ENCODE measurements around the gene SEC24D. TPM values are rescaled to one million over a fixed set of nuclear protein-coding genes. Genes with fewer than 3 reads are reported as not detected.

SEC24D gene
- total RNA-seq, 1 donor from 2014 or later, result 26.0 TPM

GRCh38 chr4:118765399-118765798 lies 70.5 kb downstream of the SEC24D start:
- H3K36me3 Mint-ChIP-seq (ENCODE audit: unreplicated experiment), result no peaks in the 10 kb centered on the region
- H3K4me3 Mint-ChIP-seq (ENCODE audit: unreplicated experiment), result no peak overlapping the region
- no peak overlapping the region for H3K27ac Mint-ChIP-seq (ENCODE audit: unreplicated experiment)
- DNase-seq, result no peak
- TF ChIP-seq CTCF (IDR thresholded peaks at IDR 0.05; ENCODE audit: partially characterized antibody, unreplicated experiment), result no peak
- peaks cover 2% of the 10 kb centered on the region for H3K9me3 Mint-ChIP-seq (ENCODE audit: unreplicated experiment)
- no peaks in the 10 kb centered on the region for H3K27me3 Mint-ChIP-seq (ENCODE audit: unreplicated experiment)
- no peaks in the 10 kb centered on the region for H3K4me1 Mint-ChIP-seq (ENCODE audit: low read depth, unreplicated experiment)

GRCh38 chr4:118762730-118763477 lies 73.0 kb downstream of the SEC24D start:
- no peaks in the 10 kb centered on the region for H3K36me3 Mint-ChIP-seq (ENCODE audit: unreplicated experiment)
- TF ChIP-seq CTCF (IDR thresholded peaks at IDR 0.05; ENCODE audit: partially characterized antibody, unreplicated experiment), result no peak
- no peak for DNase-seq

DNA sequence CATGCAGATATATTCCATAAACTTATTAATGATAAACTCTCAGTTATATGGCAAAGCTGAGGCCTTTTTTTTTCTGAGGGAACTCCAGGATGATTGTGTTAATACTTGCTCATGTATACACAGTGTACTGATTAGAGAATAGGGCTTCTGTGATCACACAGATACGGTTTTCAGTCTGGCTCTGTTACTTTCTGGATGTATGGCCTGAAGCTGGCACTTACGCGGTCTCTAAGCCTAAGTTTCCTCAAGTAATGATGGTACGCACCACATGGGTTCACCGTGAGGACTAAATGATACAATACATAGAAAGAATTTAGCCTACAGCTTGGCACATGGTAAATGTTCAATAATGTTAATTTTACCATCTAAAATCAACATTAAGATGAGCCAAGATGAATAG lies 73.8 kb downstream of the SEC24D start:
- Mint-ChIP-seq H3K4me3 (ENCODE audit: unreplicated experiment) (no peak overlapping the region), H3K4me1 (ENCODE audit: low read depth, unreplicated experiment) (no peaks in the 10 kb centered on the region), H3K27ac (ENCODE audit: unreplicated experiment) (no peak overlapping the region), H3K27me3 (ENCODE audit: unreplicated experiment) (no peaks in the 10 kb centered on the region), H3K9me3 (ENCODE audit: unreplicated experiment) (peaks cover 2% of the 10 kb centered on the region), H3K36me3 (ENCODE audit: unreplicated experiment) (no peaks in the 10 kb centered on the region)
- no peak for DNase-seq
- no peak for TF ChIP-seq CTCF (IDR thresholded peaks at IDR 0.05; ENCODE audit: partially characterized antibody, unreplicated experiment)

More at GRCh38 chr4:118762730-118763477, 73.0 kb downstream of the SEC24D start:
- H3K9me3 Mint-ChIP-seq (ENCODE audit: unreplicated experiment), result peaks cover 2% of the 10 kb centered on the region
- H3K4me3 Mint-ChIP-seq (ENCODE audit: unreplicated experiment), result no peak overlapping the region
- H3K4me1 Mint-ChIP-seq (ENCODE audit: low read depth, unreplicated experiment), result no peaks in the 10 kb centered on the region
- H3K27me3 Mint-ChIP-seq (ENCODE audit: unreplicated experiment), result no peaks in the 10 kb centered on the region
- no peak overlapping the region for H3K27ac Mint-ChIP-seq (ENCODE audit: unreplicated experiment)

DNA sequence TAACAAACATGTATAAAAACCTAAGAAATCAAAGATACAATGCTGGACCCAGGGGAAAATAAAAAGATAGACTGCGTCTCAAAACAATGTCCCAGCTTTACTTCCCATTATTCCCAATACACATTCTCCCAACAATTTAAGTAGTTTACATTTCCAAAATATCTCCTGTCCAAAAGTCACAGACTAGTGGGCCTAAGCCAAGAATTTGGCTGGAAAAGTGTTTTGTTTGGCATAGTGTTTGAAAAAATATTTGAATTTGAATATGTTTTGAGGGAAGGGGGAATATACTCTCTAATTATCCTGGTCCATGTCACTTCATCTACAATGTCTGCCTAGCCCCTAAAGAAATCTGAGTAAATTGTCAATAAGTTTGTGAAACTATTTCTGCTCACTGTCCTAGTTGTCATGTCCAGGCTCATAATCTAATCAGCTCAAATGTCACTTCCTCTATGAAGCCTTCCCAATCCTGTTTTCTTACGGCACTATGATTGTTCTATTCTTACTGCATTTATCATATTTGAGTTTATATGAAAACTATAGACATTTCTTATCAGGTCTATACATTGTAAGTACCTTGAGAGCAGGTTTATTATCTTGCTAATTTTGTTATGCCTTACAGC lies 74.4 kb downstream of the SEC24D start:
- Mint-ChIP-seq H3K27me3 (ENCODE audit: unreplicated experiment) (no peaks in the 10 kb centered on the region), H3K27ac (ENCODE audit: unreplicated experiment) (no peak overlapping the region), H3K4me1 (ENCODE audit: low read depth, unreplicated experiment) (no peaks in the 10 kb centered on the region), H3K4me3 (ENCODE audit: unreplicated experiment) (no peak overlapping the region), H3K9me3 (ENCODE audit: unreplicated experiment) (peaks cover 2% of the 10 kb centered on the region), H3K36me3 (ENCODE audit: unreplicated experiment) (no peaks in the 10 kb centered on the region)
- DNase-seq, result no peak
- TF ChIP-seq CTCF (IDR thresholded peaks at IDR 0.05; ENCODE audit: partially characterized antibody, unreplicated experiment), result no peak

DNA sequence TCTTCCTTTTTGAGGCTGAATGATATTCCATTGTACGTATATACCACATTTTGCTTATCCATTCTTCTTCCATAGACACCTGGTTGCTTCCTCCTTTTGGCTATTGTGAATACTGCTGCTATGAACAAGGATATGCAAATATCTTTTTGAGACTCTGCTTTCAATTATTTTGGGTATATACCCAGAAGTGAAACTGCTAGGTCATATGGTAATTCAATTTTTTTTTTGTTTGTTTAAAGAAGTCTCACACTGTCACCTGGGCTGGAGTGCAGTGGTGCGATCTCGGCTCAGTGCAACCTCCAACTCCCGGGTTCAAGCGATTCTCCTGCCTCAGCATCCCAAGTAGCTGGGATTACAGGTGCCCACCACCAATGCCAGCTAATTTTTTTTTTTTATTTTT lies 75.4 kb downstream of the SEC24D start:
- no peak for DNase-seq
- H3K27ac Mint-ChIP-seq (ENCODE audit: unreplicated experiment), result no peak overlapping the region
- H3K4me3 Mint-ChIP-seq (ENCODE audit: unreplicated experiment), result no peak overlapping the region
- no peaks in the 10 kb centered on the region for H3K4me1 Mint-ChIP-seq (ENCODE audit: low read depth, unreplicated experiment)
- no peak for TF ChIP-seq CTCF (IDR thresholded peaks at IDR 0.05; ENCODE audit: partially characterized antibody, unreplicated experiment)
- no peaks in the 10 kb centered on the region for H3K36me3 Mint-ChIP-seq (ENCODE audit: unreplicated experiment)
- H3K27me3 Mint-ChIP-seq (ENCODE audit: unreplicated experiment), result no peaks in the 10 kb centered on the region
- peaks cover 2% of the 10 kb centered on the region for H3K9me3 Mint-ChIP-seq (ENCODE audit: unreplicated experiment)
